Stimulated activated CD4-positive, alpha-beta T cell treated with anti-CD3 and anti-CD28 coated beads, TNF-alpha, amount 100 ng/mL, for 24 hours (primary cell): ENCODE results near the gene RGS5.
A peak's percentile ranks its signal among the peaks of the same experiment; 100 is the strongest.

Experiments
- DNase-seq, 3 experiments: peaks; one replicate each; pipeline ENCODE4 v3.0.0-alpha.2; 2020; ENCODE audit warnings: low read depth in 3 of 3

RGS5 gene

DNA sequence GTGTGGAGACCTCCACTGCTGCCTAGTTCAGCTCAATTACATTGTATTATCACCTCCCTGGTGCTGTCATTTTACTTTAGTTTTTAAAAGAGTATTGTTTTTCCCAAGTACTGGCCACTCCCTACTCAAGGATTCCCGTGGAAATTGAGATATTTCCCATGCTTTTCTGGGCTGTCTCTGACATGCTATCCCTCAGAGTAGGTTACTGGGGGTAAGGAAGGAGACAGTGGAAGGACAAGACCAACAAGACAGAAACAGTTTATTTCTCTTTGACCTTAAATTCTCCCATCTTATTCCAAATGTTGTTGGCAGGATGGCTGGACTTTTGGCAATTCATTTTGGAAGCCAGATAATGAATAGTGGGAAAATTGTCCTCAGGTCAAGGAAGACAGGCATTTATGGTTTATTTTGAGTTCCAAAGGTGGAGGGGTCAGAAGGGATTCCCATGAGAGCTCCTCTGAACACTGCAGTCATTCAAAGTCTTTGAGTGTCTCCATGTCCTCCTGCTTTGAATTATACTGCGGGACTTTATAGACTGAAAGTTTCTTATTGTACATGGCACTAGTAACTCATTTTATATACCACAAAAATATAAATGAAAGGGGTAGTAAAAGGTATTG is 20.3 kb downstream of the RGS5 start:
- DNase-seq: no peak

DNA sequence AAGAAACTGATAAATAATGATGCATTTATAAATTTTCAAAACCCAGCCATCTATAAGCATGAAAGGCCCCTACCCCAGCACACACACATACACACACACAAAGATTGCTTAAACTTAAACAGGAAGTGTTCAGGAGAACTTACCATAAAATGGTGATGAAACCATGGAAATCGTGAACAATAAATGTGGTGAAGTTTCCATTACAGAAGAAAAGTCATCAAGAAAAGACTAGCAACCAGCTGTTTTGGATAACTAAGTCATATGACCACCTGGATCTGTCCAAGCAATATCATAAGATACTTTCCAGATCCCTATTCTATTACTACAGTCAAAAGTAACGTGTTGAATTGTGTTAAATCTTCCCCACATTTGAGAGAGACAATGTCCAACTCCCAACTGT is 24.1 kb downstream of the RGS5 start:
- DNase-seq: no peak

DNA sequence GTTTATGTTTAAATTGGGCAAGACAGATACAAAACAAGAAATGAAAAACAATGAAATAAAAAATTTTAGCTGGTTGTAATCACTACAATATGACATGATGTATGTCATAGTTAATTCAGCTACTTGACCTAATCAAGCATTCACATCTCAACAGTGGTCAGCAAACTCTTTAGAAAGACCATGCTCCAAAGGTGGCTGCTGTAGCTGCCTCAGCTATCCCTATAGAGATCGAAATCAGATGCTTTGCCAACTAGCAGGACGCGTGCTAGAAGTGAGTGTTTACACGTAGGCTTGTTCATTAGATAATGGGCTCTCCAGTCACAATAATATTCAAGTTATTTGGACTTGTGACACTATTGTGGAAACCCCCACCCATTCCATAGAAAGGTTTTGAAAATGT is 25.9 kb downstream of the RGS5 start:
- DNase-seq: no peak

DNA sequence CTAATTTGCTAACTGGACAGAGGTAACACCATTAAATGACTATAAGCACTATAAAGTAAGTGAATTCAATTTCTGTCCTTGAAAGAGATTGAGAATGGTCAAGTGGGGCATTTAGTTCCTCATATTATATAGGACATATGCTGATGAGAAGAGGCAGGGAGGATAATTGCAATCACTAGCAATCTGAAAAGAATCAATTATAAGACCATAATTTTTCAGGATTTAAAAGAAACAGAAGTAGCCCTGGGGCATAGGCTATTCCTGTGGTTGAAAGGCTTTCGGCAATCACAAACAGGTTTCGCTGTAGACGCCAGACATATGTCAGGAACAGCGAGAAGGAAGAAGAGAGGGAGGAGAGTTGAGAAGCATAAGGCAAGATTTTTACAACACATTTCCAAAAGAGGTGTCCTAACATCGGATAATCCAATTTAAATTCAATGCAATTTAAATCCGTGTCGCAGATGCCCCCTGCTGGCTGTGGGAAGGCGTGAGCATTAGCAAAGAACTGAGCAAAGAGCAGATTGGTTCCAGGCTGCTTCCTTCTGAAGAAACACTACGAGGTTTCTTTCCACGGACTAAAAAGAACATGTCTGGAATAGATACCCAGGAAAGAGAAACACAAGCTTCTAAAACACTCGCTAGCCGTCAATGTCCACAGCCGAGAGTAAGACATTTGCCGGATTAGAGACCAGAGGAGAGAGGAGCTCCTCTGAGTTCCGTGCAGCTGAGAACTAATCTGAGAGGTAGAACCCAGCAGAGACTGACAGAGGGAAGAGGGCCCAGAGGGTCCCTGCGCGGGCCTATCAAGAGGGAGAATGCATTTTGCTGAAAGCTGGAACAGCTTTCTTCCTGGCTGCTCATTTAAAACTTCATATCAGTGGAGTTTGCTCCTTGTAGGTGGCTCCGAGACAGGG is 27.9 kb downstream of the RGS5 start:
- DNase-seq: peak; percentile 0 to 48 (median 12)

DNA sequence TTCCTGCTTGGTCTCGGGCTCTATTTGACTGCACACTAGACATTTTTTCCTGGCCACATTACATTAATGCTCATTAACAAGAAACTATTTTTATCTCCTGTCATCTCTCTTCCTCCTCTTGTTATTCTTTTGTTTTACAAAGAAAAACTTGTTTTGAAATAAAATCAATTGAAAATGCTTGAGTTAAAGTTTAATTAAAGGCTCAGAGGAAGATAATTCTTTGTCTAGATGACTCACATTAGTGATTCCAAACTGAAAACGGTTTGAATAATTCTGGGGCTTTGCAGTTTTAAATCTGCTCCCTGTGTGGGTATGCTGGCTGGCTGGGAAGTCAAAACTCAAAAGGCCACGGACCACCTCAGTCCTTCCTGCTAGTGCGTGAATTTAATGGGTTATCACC is 29.6 kb downstream of the RGS5 start:
- DNase-seq: no peak

DNA sequence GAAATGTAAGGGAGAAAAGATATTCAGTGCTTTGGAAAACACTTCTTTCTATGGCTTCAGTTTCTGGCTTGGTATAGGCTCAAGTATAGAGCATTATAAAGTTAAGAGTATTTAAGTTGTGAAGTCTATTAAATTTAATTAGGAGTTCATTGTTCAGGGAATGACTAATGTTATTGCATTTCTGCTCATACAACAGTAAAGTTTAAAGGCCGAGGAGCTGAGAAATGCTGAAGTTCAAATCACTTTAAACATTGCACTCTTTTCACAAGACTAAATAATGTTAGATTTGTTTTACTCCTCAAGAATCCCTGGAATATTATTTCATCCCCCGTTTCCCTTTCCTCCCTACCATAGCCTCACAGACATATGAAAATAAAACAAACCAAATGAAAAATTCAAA is 30.1 kb downstream of the RGS5 start:
- no peak for DNase-seq

DNA sequence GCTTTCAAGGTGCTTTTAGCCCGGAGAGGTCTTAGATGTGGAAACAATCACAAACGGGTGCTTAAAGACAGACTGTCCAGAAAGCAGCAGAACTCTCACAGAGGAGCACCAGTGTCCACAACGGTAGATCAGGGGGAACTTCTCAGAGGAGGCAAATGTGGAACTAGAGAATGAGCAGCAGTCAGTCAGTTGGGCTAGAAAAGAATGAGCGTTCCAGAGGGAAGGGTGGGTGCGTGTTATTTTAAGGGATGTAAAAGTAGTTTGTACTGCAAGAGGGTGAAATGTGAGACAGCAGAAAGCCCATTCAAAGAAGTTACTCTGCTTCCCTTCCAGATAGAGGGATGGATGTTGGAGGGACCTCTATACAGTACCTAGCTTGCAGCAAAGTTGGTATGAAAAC is 30.9 kb downstream of the RGS5 start:
- DNase-seq: no peak

DNA sequence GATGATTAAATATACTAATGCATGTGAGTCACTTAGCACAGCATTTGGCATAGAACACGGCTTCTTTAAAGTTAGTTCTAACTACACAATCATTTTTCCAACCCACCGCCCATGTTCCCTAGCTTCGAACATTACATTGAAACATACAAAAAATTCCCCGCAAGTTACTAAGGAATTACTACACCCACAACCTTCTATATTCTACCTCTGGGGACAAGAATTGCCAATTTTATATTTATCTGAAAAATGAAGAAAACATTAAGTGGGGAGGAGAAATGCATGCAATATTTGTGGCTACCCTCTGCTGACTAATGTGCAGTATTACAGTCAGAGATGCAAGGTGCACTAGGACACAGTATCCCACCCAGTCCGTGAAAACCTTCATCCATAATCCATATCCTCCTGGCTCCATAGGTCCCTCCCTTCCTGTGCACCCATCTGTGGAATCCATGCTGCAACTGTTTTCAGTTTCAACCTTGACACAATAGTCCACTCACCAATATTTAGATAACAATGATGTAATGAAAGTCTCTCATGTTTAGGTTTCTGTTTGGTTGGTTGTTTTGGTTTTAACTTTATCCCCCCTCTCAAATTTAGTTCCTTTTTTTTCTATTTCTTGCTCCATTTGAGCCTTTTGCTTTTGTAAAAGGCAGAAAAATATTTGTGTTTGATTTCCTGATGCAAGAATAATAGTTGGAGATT is 31.6 kb downstream of the RGS5 start:
- no peak for DNase-seq

DNA sequence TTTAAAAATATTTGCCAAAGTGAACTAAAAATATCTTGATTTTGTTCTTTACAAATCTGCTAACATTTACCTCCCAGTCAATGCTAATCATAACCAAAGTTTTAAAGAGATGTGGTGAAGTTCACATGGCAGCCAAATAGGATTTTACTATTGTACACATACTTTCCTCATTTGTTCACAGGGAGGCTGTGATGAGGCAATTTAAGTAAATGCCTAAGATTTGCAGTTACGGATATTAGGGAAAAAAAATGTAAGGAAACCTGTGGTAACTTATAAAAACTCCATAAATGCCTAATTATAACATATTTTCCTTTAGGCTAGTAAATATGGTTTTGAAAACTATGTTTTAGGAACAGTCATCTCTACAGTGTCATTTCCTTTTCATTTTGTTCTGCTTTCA is 32.4 kb downstream of the RGS5 start:
- DNase-seq: no peak

DNA sequence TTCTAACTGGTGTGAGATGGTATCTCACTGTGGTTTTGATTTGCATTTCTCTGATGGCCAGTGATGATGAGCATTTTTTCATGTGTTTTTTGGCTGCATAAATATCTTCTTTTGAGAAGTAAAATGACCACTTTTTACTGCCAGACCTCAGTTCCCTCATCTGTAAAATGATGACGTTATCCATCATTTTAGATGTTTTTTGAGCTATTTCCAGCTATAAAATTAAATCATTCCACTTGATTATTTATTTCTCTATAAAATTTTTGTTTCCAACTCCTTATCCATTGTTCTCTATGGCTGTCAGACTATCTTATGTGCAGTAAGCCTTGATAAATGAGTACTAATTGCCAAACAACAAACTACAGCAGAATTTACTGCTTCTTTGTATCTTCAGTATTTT is 33.2 kb downstream of the RGS5 start:
- DNase-seq: no peak

DNA sequence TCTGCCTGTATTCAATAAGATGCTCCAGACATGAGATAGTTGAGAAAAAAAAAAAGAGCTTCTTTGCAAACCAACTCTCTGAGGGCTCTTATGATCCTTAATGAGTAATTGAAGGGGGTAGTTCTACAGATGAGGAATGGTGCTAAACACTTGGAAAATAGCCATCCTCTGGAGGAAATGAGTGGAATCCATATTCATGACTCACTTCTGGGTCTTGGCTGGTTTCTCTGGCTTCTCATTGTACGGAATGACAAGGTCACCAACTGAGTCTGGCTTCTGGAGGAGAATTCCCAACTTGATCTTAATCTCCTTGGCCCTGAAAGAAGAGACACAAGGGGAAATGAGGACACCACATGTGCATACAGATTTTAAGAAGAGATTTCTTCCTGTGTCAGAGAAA is 34.7 kb downstream of the RGS5 start:
- DNase-seq: no peak

DNA sequence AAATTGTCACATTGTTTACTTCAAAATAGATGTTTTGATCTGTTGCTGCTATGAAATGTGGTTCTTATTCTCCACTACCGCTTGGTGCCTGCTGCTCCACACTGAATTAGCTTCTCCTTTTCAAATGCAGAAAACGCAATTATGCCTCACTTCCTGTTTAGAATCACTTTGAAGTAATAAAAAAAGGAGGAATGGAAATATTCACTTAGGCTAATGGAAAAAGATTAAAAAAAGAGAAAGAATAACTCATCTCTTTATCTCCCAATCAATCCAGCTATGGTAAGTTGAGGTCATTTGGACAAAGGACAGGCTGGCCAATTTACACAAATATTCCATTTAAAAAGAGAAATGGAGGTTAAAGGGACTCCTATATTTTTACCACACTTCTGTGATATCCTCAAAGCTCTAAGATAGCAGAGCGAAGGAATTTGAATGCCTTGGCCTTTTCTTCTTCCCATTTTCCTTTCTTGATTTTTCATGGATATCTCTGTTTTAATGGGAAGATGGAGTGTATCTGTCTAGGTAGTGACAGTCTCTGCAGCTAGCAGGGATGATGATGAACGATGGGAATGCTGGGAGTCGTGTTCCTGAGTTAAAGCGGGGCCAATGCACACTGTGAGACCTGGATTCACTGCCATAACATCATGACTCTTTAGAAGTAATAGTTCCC is 35.7 kb downstream of the RGS5 start:
- no peak for DNase-seq

DNA sequence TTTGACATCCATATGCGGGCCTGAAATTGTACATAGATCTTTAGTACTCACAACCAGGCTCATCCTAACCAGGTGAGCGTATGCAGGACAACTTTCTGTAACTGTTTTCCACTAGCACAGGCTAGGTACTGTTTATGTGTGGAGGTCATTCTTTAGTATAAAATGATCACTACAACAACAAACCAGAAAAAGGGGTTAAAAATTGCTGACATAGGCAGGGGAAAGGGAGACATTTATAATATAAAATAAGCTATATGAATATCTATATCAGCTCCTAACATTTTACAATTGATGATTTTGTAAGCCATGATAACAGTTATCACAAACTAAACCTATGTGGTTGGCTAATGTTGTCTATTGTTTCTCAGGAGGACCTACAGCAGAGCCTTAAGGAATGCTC is 37.6 kb downstream of the RGS5 start:
- no peak for DNase-seq

DNA sequence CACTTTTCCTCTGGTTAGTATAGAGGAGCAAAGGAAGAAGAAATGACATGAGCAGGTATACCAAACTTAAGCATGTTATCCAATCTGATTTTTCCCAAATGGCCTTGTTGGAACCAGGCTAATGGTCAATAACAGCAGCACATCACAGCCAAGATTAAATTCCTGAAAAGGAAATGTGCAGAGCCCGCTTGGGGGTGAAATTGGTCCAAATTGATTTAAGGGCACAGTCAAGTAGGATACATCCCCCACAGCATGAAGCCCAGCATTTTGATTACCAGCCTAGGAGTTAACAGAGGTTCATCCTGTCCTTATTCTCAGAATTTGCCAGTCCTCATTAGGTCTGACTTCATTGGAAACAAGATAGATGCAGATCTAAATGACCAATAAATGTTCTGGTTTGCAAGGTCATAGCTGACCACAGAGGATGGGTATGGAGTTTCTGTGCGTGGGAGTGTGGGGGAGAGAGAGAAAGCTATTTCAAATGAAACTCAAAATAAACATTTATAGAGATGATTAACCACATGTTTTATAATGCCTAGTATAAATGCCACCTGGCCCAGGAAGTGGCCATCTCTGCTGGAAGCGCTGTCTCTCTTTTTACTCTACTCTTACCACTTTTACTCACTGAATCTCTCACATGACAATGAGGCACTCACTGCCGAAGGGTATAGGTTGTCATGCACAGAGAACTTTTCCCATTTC is 38.7 kb downstream of the RGS5 start:
- no peak for DNase-seq

DNA sequence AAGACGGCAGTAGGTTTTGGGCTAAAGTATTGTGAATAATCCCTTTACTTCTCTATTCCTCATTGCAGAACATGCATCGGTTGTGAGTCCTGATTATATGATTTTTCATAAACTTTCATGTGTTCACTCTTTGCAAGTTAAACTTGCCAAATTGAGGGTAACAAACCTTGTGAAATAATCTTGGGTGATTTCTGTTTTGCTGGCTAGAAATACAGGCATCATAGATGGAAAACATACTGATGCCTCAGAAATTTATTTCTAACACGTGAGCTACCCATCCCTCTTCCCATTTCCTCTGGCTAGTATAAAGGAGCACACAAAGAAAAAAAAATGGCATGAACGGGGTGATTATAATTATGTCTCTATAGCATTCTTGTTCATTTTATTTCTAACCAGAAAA is 39.6 kb downstream of the RGS5 start:
- DNase-seq: no peak

DNA sequence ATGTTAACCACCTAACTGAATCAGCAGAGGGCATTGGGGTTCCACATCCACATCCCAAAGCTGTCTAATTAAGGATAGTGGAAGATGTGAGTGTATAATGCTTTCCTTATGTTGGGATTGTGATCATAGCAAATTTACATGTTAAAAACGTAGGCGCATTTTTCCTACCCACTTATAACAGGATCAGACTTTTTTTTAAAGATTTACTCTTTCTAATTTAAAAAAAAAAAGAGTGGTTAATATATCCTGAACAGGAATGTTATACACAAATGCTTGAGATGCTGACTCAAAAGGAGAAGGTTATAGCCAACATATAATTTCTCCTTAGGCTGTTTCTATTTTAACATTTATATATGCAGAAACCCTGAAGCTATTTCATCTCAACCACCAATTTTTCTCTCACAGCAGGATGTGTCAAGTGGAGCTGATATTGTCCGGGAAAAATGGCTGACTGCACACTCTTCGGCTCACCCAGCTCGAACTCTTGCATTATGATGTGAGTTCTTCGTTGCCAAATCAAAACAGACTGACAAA is 40.3 kb downstream of the RGS5 start:
- DNase-seq: no peak

DNA sequence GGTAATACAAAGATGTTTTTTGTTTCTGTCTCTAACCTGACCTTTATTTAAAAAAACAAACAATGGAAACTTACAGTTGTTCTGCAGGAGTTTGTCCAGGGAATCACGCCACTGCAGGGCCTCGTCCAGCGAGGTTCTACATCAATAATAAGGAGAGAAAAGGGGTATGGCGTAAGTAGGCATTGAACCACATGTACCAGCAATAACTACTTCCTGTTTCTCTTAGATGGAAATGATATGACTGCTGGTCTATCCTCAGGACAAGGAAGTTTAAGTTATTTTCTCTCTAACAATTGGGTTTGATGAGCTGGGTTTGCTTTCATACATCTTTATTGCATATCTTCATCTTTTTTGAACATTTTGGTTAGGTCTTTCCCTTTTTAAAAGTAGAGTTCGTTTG is 40.9 kb downstream of the RGS5 start:
- DNase-seq: no peak

DNA sequence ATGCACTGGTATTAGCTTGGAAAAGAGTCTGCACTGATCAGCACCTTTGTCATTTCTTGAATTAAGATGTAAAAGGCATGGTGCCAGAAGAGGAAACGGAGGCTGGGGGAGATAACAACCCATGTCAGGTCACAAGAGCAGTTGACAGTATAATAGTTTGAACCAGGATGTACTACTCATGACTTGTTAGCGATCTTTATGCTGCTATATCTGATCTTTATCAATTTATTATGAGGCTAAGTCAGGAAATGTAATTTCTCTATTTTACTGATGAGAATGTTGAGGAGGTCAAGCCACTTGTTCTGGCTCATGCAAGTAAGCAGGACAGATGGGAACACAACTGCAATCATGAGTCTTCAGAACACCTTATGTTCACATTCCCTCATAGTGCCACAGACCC is 41.4 kb downstream of the RGS5 start:
- no peak for DNase-seq

DNA sequence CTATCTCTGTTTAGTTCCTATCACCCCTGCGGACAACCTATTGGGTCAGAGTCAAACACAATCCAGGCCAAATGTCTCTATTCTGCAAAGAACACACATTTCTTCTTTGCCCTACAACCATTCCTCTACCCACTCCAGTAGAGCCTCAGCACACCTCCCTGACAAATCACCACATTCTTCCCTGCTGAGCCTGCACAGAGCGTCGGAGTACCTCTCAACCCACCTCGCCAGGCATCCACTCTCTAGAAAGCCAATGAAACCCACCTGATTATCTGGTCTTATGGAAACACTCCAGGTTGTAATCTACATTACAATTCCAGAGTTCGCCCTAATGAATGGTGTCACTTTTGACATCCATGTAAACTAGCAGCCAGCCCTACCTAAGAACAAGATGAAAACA is 47.1 kb downstream of the RGS5 start:
- DNase-seq: no peak

DNA sequence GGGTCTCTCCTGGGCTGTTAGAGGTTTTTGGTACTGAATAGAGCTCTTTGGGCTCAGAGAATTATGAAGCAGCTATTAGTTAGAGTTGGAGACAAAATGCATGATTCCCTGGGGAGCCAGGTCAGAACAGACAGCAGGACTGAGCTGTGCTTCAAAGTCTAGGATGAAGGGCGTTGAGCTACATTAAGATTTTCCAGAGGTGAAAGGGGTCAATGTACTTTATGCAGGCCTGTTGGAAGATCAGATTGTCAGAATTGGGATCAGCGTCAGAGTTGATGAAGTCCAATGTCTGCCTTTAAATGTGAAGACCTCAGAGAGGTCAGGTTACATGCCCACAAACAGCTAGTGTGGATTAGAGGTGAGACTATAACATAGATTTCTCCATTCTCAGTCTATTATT is 53.8 kb downstream of the RGS5 start:
- DNase-seq: no peak

DNA sequence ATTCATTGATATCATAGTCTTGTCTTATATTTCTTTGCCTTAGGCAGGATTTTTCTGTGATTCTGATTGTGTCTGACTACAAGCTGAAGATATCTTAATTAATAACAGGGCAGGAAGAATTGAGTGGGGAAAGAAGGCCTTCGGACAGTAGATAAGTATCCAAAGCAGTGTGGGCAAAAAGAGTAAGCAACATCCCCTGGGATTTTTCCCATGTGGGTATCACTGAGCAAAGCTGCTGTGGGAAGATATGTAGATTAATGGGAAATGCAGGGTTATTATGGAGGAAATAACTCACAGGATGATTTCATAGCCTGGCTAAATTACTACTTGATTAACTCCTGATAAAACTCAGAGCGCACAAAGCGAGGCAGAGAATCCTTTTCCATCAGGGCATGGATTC is 55.7 kb downstream of the RGS5 start:
- DNase-seq: no peak

DNA sequence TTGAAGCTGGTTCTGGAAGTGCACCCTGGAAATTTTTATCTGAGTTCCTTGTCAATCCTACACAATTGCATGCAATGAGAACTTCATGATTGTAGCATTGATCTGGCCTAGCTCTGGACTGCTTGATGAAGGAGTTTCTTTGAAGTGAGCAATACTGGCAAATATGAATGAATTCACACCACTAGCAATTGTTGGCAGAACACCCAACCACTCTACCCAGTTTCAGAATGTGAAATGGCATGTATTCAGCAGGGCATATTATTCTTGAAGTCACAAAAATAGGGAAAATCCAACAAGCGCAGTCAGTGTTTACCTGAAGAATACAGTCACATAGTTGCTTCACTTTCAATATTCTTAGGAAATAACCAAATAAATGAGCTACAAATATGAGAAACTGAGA is 57.3 kb downstream of the RGS5 start:
- DNase-seq: no peak
